Activated CD4-positive, alpha-beta T cell treated with anti-CD3 and anti-CD28 coated beads for 4 hours (primary cell): Measurements from ENCODE around the gene TMED9.
A peak's percentile ranks its signal among the peaks of the same experiment; 100 is the strongest.
"Not testable (repeated sequence)": the region's sequence is repeated elsewhere in the genome, so short reads cannot be mapped to it uniquely, and the experiment has no call there.

Source experiments
- DNase-seq, 2 donors: peaks; one replicate each; pipeline ENCODE4 v3.0.0-alpha.2; 2020

The TMED9 gene

DNA sequence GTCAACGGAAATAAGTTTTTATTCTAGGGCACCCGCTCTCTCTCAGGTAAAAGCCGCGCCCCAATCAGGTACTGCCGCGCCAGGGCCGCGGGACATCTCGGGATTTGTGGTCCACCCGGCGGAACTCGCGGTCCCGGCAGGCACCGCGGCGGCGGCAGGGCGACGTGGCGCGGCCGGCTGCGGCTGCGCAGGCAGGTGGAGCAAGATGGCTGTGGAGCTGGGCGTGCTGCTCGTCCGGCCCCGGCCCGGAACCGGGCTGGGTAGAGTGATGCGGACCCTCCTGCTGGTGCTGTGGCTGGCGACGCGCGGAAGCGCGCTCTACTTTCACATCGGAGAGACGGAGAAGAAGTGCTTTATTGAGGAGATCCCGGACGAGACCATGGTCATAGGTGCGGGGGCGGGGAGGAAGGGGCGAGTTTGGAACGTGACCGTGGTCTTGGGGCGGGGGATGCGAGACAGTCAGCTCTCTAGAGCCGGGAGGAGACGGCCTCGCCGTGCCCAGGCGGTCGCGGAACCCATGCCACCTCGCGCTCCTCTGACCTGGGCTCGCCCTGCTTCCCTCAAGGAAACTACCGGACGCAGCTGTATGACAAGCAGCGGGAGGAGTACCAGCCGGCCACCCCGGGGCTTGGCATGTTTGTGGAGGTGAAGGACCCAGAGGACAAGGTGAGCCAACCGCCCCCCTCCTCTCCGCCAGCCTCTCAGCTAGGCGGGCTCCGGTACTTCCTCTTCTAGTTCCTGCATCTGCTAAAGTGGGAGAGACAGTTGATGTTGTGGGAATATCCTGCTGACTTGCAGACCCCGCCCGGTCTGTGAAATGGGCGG lies at the start of gene TMED9:
Gene TMED9 (plus strand): TSS at position 194 of the 825 bp plus-strand sequence. CDS start 12 bp downstream, at position 206.
- DNase-seq, result peak; percentile 83

DNA sequence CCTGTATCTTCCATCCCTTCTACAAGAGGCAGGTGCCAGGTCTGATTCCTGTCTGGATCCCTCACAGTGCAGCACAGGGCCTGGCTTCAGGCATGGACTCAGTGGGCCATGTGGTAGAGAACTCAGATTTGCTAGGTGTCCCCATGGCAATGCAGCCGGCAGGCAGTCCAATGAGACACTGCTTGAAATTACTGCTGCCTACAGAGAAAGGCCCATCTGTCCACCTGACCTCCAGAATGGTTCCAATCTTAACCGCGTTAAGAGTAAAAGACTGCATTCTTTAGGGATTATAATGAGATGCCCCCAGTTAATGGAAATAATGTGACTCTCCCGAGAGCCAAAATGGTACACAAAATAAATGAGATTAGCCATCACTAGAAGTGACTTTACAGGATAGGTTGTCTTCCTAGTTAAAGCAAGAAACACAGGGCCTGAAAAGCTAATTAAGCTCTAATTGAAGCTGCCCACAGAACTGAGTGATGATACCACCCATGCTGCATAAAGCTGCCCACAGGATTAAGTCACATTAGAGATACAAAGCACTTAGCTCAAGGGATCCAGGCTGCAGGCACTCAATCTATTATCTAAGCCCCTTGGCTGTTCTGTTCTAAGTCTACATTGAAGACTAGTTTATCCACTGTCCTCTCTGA lies 49.1 kb upstream of the TMED9 start:
- no peak for DNase-seq

DNA sequence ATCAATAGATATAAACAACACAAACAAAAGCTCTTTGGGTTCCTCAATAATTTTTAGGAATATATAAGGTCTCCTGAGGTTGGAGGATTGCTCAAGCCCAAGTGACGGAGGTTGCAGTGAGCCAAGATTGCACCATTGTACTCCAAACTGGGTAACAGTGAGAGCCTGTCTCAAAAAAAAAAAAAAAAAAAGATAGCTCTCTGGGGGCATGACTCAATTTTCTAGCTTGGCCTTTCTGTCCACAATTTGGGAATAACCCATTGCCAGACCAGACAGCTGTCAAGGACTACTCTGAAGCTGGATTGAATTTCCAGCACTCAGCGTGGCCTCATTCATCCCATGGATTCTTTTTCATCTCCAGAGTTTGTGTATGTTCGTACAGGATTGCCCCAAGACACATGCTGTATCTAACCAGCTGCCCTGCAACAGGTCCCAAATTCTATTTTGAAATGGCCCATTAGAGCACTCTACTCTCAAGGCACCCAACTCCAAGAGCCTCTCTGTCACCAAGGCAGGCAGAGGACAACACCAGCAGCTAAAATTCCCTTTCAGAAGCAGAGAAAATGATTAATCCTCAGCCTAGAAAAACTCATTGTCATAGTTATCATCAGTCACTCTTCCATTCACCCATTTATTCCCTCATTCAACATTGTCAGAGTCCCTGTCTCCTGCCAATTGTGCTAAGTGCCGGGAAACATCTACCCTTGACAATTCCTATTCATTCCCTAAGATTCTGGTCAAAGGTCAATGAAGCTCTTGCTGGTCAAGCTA lies 46.3 kb upstream of the TMED9 start:
- DNase-seq, result no peak

DNA sequence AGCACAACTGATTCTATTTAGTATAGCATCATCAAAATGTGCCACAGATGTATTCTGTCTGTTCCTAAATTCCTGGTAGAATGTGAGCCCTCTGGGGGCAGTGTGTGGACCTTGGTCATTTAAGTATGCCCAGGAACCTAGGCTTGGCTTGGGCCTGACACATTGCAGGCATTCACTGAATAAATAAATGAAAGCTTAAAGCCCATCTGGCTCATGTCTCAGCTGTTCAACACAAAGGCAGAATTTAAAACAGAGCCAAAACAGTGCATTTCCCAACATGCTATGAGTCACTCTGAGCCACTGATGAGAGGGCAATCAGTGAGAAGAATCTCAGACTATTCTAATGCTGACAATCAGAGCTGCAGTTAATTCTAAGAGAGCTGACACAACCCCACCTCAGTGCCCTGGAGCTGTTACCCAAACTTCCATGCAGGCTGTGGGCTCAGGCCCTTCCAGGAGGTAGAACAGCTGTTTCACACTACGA lies 45.7 kb upstream of the TMED9 start:
- no peak for DNase-seq

DNA sequence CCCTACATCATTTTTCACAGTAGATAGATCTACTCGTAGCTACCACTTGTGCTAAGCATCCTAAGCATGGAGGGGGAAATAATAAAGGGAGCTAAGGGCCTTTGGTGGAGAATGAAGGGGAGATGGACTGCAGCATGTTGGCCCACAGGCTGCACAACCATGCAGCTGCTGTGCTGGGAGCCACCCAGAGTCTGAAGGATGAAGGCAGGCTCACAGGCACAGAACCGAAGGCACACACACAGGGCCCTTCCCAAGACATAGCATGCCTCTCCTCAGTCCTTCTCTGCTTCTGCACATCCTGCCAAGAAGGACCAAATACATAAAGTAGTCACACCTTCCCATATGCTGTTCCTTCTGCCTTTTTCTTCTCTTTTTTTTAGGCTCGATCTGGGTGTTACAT lies 44.3 kb upstream of the TMED9 start:
- no peak for DNase-seq

DNA sequence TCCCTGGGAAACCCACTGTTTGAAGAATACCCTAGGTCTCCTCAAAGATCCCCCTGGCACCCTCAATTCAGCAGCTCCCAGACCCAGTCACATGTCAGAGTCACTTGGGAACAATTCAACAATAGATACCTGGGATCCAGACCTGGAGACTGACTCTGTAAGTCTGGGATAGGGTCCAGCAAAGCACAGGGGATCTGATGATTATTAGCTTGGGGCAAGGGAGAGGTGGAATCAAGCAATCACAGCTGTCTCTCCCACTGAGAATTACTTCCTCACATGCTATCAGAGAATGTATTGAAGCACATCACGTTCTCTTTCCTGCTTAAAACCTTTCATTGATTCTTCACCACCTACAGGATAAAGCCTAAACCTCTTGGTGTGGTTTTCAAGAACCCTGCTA lies 43.5 kb upstream of the TMED9 start:
- no peak for DNase-seq

DNA sequence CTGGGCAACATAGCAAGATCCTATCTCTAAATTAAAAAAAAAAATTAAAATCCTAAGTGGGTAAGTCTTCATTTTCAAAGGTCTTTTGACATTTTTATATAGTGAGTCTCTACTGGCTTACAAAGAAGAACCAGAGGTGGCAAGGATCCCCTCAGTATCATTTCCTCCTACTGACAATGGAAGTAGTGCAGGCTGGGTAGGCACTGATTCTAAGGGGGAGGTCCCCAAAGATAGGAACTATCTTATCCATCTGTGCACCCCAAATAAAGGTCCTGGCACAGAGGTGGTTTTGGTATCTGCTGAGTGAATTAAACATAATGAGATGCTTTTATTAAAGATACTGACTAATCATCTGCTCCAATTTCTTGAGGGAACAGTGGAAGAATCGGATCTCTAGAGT lies 41.9 kb upstream of the TMED9 start:
- no peak for DNase-seq

DNA sequence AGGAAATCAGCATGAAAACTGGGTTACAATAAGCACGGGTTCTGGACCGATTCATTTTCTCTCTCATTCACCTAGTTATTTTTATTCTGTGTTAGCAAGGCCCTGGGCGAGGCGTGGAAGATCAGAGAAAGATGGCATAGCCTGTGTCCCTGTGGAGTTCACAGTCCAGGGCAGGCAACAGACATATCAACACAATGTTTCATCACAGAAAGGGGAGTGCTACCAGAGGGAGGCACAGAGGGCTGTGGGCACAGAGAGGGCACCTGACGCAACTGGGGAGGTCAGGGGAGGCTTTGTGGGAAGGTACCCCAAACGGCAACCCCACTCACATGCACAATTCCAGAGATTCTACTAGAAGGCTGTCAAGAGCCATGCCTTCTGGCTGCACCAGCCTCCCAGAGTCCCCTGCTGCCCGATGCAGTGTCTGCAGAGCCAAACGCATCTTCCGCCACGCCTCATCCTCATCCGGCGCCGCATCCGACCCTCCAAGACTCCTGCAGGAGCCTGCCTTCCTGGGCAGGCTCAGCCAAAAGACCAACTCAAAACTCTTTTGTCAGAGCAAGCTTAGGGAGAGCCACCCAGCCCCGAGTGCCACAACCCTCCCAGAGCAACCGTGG lies 39.1 kb upstream of the TMED9 start:
- no peak for DNase-seq

DNA sequence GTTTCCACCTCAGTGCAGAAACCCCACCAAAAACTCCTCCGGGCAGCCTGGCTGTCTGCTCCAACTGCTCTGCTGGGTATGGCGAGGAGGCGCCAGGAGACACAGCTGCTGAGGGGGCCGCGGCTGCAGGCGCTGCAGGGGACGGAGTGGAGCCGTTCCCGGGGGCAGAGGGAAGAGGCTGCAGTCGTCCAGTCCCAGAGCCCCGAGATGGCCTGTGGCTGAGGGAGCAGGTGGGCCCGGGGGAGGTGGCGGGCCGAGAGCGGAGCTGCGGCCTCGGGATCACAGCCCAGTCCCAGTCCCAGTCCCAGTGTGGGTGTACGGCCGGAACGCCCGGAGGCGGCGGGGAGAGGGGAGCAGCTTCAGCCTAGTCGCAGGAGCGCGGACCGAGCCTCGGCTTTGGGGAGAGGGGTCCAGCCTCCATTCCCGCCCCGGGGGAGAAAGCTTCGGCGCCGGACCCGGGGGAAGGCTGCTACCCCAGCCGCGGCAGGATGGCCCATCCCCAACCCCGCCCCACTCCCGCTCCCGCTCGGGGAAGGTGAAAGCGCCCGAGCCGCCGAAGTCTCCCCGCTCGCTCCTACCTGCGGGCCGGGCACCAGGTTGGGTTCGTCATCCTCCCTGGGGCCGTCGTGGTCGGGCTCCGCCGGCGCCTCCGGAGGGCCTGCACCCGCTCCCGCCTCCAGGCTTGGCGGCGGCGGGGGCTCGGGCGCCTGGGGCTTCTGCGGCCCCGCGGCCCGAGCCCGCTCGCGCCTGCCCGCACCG lies 38.2 kb upstream of the TMED9 start:
- peak; percentile 33 to 35 for DNase-seq

DNA sequence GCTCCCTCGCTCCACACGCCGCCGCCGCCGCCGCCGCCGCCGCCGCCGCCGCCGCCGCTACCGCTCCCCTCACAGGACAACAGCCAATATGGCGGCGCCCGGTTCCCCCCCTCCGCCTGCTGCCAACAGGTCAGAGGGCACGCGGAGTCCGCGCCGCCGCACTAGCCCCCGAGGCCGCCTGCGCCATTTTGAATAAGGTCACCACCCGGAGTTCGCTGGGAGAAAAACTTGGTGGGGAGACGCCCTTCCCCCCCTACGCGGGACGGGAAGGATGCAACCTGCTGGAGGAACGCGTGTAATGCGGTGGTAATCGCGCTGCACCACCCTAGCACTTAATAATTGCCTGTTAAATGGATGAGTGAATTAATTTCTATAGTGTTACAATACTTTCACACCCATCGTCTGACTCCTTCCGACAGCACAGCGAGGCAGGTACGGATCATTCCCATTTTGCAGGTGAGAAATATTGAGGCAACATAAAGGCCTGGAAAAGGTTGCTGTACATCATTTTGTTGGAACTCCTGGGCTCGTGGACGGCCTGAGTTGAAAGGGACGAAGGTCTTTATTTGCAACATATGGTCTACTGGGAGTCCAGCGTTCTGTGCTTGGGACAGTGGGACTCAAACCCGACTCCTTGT lies 37.4 kb upstream of the TMED9 start, which contains the start of gene FAM193B:
Gene FAM193B (minus strand): TSS at position 90 of the 638 bp plus-strand sequence. CDS start 105 bp downstream, outside the sequence.
- DNase-seq, result peak; percentile 92 to 94

DNA sequence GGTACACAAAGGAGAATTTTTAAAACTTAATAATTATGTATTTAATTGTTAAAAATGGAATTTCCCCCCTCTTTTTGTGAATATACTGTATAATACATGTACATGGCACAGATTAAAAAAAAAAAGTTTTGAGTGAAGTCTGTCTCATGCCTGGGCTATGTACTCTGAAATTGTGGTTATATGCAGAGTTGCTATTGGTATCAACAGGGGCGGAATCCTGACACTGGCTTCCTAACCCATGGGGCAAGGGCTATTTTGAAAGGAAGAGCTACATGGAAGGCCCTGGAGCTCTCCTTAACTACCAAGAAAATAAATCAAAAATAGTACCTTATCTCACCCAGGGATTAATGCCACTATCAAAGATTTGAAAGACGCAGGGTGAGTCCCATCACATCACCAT lies 36.8 kb upstream of the TMED9 start:
- DNase-seq, result no peak

DNA sequence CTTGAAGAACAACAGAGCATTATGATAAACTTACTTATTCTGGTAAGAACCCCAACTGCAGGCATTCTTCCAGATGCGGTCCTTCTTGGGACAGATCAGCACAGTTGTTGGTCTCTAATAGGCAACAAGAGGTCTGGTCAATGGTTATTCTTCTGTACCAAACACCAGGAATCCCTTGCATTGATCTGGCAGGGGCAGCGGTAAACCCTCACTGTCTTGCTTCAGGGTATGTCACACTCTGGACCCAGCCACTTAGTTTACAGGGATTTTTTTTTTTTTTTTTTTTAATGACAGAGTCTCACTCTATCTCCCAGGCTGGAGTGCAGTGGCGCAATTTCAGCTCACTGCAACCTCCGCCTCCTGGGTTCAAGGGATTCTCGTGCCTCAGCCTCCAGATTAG lies 36.3 kb upstream of the TMED9 start:
- DNase-seq, result no peak

DNA sequence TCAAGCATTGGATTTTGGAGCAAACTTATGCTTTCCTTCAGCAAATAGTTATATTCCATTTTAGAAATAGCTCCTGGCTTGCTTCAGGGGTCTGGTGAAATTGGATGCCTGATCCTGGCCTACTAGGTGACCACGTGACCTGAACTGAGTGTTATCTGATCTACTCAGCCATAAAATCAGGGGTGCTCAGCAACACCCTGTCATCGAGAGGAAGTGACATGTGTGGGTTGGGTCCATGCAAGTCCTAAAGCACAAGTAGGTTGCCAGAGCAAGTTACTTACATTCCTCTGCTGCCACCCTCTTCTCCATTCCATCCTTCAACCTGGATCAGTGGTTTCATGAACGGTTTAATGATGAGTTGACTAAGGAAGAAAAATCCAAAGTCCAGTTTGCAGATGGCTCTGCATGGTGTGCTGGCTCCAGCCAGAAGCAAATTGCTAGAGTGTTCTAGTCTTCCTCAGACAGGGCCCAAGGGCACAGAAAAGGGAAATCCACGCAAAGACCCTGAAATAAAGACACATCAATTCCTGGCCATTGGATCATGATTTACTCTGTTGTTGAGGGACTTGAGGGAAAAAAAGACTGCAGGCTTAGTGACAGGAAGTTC lies 34.9 kb upstream of the TMED9 start:
- DNase-seq, result no peak

DNA sequence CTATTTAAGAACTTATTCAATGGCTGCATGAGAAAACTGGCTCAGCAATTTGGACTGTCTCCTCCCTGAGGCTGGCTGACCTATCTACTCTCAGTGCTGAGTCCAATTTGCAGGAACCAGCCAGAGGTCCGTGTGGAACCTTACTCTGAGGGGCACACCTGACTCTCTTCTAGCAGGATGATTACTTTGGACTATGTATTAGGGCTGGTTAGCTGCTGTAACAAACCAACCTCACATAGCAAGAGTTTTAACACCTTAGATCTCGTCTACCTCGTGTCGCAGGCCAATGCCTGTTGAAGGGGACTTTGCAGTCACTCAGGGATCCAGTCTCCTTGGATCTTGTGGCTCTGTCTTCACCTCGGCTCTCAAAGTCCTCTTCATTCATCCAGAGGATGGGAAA lies 34.2 kb upstream of the TMED9 start:
- DNase-seq, result no peak

DNA sequence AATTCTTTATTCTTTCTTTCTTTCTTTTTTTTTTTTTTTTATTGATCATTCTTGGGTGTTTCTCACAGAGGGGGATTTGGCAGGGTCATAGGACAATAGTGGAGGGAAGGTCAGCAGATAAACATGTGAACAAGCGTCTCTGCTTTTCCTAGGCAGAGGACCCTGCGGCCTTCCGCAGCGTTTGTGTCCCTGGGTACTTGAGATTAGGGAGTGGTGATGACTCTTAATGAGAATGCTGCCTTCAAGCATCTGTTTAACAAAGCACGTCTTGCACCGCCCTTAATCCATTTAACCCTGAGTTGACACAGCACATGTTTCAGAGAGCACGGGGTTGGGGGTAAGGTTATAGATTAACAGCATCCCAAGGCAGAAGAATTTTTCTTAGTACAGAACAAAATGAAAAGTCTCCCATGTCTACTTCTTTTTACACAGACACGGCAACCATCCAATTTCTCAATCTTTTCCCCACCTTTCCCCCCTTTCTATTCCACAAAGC lies 32.5 kb upstream of the TMED9 start:
- DNase-seq, result not testable (repeated sequence)

DNA sequence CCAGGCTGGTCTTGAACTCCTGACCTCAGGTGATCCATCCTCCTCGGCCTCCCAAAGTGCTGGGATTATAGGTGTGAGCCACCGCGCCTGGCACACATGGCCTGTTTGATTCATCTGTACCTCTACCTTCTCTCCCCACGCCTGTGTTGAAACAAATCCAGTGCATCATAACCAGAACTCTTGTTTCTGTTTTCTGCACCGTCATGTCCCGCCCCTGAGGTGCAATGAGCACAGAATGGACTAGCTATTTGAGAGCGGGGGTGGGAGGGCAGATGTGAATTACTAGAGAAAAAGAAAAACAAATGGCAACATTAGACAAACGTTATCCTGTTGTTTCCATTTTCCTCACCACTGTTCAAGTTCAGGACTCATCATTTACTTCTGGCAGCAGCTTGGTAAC lies 27.0 kb upstream of the TMED9 start:
- no peak for DNase-seq

DNA sequence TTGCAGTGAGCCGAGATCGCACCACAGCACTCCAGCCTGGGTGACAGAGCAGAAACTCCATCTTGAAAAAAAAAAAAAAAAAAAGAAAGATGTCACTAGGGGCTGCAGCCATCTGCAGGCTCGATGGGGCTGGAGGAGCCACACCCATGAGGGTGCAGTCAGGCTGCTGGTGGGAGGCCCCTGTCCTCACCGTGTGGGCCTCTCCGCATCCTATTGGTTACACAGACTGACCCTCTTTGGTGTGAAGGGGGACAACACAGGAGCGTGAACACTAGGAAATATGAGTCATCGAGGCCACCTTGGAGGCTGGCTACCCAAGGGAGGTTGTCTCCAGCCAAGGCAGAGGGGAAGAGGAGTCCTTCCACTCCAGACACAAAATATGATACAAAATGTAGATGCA lies 23.7 kb upstream of the TMED9 start:
- no peak for DNase-seq

DNA sequence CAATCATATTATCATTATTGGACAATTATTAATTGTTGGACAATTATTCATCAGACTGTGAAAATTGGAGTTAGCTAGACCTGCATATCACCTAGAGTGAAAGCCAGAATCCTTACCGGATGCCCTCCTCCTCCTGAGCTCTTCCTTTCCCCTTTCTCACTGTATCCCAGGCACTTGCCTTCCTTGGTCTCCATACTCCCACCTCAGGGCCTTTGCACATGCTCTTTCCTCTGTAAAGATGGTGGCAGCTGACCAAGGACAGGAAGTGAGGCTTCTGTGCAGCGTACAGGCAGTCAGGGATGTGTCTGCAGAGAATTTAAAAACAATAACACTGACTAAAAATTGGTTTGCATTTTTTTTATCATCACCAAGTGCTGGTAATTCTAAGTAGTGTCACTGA lies 22.1 kb upstream of the TMED9 start:
- DNase-seq, result no peak

DNA sequence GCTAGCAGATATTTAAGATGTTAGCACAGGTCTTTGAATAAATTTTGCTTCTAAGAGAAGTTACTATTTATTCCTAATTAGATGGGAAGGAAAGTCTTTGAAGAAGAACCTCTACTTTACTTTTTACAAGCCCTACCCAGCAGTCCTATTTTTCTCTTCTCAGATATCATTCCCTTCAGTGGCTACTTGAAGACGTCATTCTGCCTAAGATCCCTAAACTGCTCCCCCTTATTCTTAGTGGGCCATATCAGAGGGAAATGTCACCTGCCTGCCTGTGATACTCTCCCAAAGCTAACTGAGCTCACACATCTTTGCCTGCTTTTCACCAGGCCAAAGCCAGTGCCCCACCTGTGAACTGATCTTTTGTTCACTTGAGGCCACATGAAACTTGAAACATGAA lies 16.5 kb upstream of the TMED9 start:
- DNase-seq, result no peak

DNA sequence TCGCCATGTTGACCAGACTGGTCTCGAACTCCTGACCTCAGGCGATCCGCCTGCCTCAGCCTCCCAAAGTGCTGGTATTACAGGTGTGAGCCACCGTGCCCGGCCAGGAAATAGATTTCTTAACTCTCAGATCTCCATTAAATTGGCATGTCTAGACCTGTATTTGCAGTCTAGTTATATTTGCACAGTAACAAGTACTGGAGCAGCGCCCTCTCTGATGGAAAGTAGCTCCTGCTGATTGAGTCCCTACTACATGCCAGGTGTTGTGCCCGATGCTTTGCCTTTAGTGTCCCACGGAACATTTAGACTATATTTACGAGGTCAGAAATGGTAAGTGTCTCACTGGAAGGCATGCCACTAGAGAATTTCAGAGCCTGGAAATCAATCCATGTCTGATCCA lies 15.8 kb upstream of the TMED9 start:
- DNase-seq, result no peak

DNA sequence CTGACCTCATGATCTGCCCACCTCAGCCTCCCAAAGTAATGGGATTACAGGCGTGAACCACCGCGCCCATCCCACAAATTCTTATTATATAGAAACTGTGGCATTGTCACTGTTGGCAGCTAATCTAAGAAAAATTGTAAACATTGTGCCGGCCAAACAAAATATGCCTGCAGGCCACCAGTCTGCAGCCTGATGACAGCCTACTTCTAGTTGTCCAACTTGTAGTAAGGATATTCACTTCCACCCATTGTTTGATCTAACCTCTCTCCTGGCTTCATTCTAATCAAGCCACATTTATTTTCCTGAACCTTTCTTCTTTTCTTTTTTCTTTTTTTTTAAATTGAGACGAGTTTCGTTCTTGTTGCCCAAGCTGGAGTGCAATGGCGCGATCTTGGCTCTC lies 13.7 kb upstream of the TMED9 start:
- no peak for DNase-seq
